Osteocyte (in vitro differentiated cells): ENCODE data around the gene HCFC1. TPM values are rescaled to one million over a fixed set of nuclear protein-coding genes. Genes with fewer than 3 reads are reported as not detected.

ENCODE experiments used
- DNase-seq: peaks from one replicate; pipeline ENCODE4 v3.0.0; 2021; ENCODE audit warnings: mixed read lengths; ENCODE audit not compliant: unreplicated experiment; ENCODE audit errors: extremely low spot score
- H3K27ac Mint-ChIP-seq: one replicate; pipeline ENCODE4 v1.8.0; 2021; ENCODE audit warnings: mild to moderate bottlenecking, mixed read lengths; ENCODE audit not compliant: unreplicated experiment
- H3K27me3 Mint-ChIP-seq: one replicate; pipeline ENCODE4 v1.8.0; 2021; ENCODE audit warnings: mixed read lengths; ENCODE audit not compliant: unreplicated experiment
- H3K36me3 Mint-ChIP-seq: one replicate; pipeline ENCODE4 v1.8.0; 2021; ENCODE audit warnings: mixed read lengths; ENCODE audit not compliant: unreplicated experiment
- H3K4me1 Mint-ChIP-seq: one replicate; pipeline ENCODE4 v1.8.0; 2021; ENCODE audit warnings: mixed read lengths; ENCODE audit not compliant: unreplicated experiment
- H3K4me3 Mint-ChIP-seq: one replicate; pipeline ENCODE4 v1.8.0; 2021; ENCODE audit warnings: mild to moderate bottlenecking, moderate library complexity, mixed read lengths; ENCODE audit not compliant: unreplicated experiment
- H3K9me3 Mint-ChIP-seq: one replicate; pipeline ENCODE4 v1.8.0; 2021; ENCODE audit warnings: mixed read lengths; ENCODE audit not compliant: unreplicated experiment
- CTCF ChIP-seq: fragments of 200-600 bp; sonication (generic); IDR thresholded peaks from 2 replicates; pipeline ENCODE4 v1.5.0; 2021; ENCODE audit warnings: antibody characterized with exemption, mild to moderate bottlenecking, moderate library complexity
- total RNA-seq: library from RNA; stranded (reverse); gene quantifications from 2 replicates; pipeline ENCODE4 v1.2.1, GENCODE V29; 2021

The HCFC1 gene
- total RNA-seq, 1 donor from 2014 or later: 74.8 TPM

- DNase-seq: no peak
- no peak overlapping the region for H3K4me3 Mint-ChIP-seq
- no peak for TF ChIP-seq CTCF
- no peaks in the 10 kb centered on the region for H3K9me3 Mint-ChIP-seq
- peaks cover 41% of the 10 kb centered on the region for H3K36me3 Mint-ChIP-seq
- peaks cover 7% of the 10 kb centered on the region for H3K4me1 Mint-ChIP-seq
- H3K27ac Mint-ChIP-seq: no peak overlapping the region
- H3K27me3 Mint-ChIP-seq: no peaks in the 10 kb centered on the region
Observed at GRCh38 chrX:153953892-153954557, 17.6 kb downstream of the HCFC1 start.

DNA sequence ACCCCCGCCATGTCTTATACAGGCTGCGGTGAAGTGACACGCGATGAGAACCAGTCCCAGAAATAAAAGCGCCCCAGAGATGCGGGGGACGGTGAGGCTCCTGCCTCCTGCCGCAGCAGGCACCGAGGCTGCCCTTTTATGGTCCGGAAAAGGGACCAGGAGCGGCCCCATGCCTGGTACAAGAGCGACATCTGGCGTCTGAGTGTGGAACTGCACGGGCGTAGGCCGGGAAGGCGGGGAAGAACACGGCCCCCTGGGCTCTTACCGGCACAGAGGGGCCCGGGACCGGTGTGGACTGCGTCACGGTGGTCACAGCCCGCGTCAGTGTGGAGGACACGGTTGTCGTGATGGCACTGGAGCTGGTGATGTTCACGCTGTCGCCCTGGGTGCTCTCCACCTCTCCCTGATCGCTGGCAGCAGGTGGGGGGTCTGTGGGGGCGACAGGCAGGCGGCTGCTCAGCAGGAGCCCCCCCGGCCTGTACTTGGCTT is 18.2 kb downstream of the HCFC1 start:
- peak; percentile 95 for DNase-seq
- H3K9me3 Mint-ChIP-seq: no peaks in the 10 kb centered on the region
- peak; percentile 100 for TF ChIP-seq CTCF
- no peaks in the 10 kb centered on the region for H3K27me3 Mint-ChIP-seq
- H3K4me3 Mint-ChIP-seq: no peak overlapping the region
- H3K4me1 Mint-ChIP-seq: peaks cover 7% of the 10 kb centered on the region
- H3K27ac Mint-ChIP-seq: peak overlapping the region; percentile 62
- peaks cover 41% of the 10 kb centered on the region for H3K36me3 Mint-ChIP-seq

DNA sequence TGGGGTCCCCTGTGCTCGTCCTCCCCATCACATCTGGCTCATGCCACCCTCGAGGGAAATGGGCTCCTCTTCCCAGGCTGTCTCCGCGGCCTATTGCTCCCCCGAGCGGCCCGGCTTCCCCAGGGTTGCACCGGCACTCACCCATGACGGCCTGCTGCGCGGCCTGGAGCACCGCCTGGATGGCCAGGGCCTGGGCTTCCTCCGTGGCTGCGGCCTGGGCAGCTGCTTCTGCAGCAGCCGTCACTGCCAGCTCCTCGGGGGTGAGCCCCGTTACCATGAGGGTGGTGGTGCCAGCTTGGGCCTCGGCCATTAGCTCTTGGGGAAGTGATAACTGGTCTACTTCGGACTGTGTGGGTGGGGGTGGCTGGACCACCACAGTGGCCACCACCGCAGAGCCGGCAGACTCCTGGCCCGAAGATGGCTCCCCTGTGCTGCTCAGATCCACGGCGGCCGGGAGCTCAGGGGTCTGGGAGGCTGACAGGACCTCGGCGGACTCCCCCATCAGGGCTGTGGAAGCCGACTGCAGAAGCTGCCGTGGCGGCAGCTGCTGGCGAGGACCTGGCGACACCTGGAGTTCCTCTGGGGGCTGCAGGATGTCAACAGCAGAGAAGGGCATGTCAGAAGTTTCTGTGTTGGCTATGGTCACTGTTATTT is 19.1 kb downstream of the HCFC1 start:
- peaks cover 10% of the 10 kb centered on the region for H3K4me1 Mint-ChIP-seq
- no peak for TF ChIP-seq CTCF
- no peak overlapping the region for H3K4me3 Mint-ChIP-seq
- no peaks in the 10 kb centered on the region for H3K9me3 Mint-ChIP-seq
- H3K36me3 Mint-ChIP-seq: peaks cover 42% of the 10 kb centered on the region
- no peaks in the 10 kb centered on the region for H3K27me3 Mint-ChIP-seq
- no peak overlapping the region for H3K27ac Mint-ChIP-seq
- no peak for DNase-seq

GRCh38 chrX:153951683-153952372 is 19.8 kb downstream of the HCFC1 start:
- no peak for TF ChIP-seq CTCF
- Mint-ChIP-seq H3K4me3 (no peak overlapping the region), H3K36me3 (peaks cover 42% of the 10 kb centered on the region), H3K4me1 (peaks cover 13% of the 10 kb centered on the region), H3K27ac (no peak overlapping the region), H3K9me3 (no peaks in the 10 kb centered on the region), H3K27me3 (no peaks in the 10 kb centered on the region)
- DNase-seq: no peak

- Mint-ChIP-seq H3K4me1 (peaks cover 13% of the 10 kb centered on the region), H3K9me3 (no peaks in the 10 kb centered on the region), H3K27ac (no peak overlapping the region), H3K36me3 (peaks cover 31% of the 10 kb centered on the region), H3K27me3 (no peaks in the 10 kb centered on the region), H3K4me3 (no peak overlapping the region)
- no peak for TF ChIP-seq CTCF
- DNase-seq: no peak
Observed at GRCh38 chrX:153950127-153950526, 21.5 kb downstream of the HCFC1 start.
